ENCODE results near the gene ASGR1. TPM values are rescaled to one million over a fixed set of nuclear protein-coding genes. Genes with fewer than 3 reads are reported as not detected.

The ASGR1 gene
- polyA plus RNA-seq, 1 donor from 2014 or later, result 80.2 TPM

Small RNA genes lying within 50 kb of the gene (small RNA-seq; reads per million reads assigned to genes)
- gene AC120057.4, result 0 reads per million in 3 experiments
- gene MIR324, result 505 to 700 (median 562) reads per million in 3 experiments

Other genes with a start within 250 kb of the ASGR1 start
- gene ALOX12, start 183.3 kb downstream of the ASGR1 start, polyA plus RNA-seq, result not detected in 2 replicates
- gene RNASEK, start 166.7 kb downstream of the ASGR1 start, polyA plus RNA-seq, result 122 and 136 TPM in 2 replicates
- not detected in 2 replicates for gene BCL6B, start 156.3 kb downstream of the ASGR1 start, polyA plus RNA-seq
- gene SLC16A13, start 143.4 kb downstream of the ASGR1 start, polyA plus RNA-seq, result 0.90 TPM in 1 of 2 replicates, not detected in the other
- not detected in 2 replicates for gene SLC16A11, start 135.3 kb downstream of the ASGR1 start, polyA plus RNA-seq
- not detected in 2 replicates for gene CLEC10A, start 99.1 kb downstream of the ASGR1 start, polyA plus RNA-seq
- not detected in 2 replicates for gene ASGR2, start 64.5 kb downstream of the ASGR1 start, polyA plus RNA-seq
- 126 and 145 TPM in 2 replicates for gene DLG4, start 40.5 kb upstream of the ASGR1 start, polyA plus RNA-seq
- 397 and 483 TPM in 2 replicates for gene ACADVL, start 40.6 kb upstream of the ASGR1 start, polyA plus RNA-seq
- gene DVL2, start 55.1 kb upstream of the ASGR1 start, polyA plus RNA-seq, result 41.1 and 59.2 TPM in 2 replicates
- 55.7 and 60.3 TPM in 2 replicates for gene PHF23, start 60.1 kb upstream of the ASGR1 start, polyA plus RNA-seq
- gene GABARAP, start 63.1 kb upstream of the ASGR1 start, polyA plus RNA-seq, result 384 and 512 TPM in 2 replicates
- 37.3 and 39.4 TPM in 2 replicates for gene CTDNEP1, start 72.4 kb upstream of the ASGR1 start, polyA plus RNA-seq
- 82.7 and 99.5 TPM in 2 replicates for gene ELP5, start 72.8 kb upstream of the ASGR1 start, polyA plus RNA-seq
- gene CLDN7, start 83.1 kb upstream of the ASGR1 start, polyA plus RNA-seq, result 0.27 TPM in 1 of 2 replicates, not detected in the other
- not detected in 2 replicates for gene SLC2A4, start 102.3 kb upstream of the ASGR1 start, polyA plus RNA-seq
- 1.8 and 2.1 TPM in 2 replicates for gene YBX2, start 115.3 kb upstream of the ASGR1 start, polyA plus RNA-seq
- gene EIF5A, start 128.3 kb upstream of the ASGR1 start, polyA plus RNA-seq, result 164 and 178 TPM in 2 replicates
- 108 and 116 TPM in 2 replicates for gene GPS2, start 136.0 kb upstream of the ASGR1 start, polyA plus RNA-seq
- gene NEURL4, start 150.0 kb upstream of the ASGR1 start, polyA plus RNA-seq, result 58.4 and 61.0 TPM in 2 replicates
- 0.66 and 9.2 TPM in 2 replicates for gene ACAP1, start 157.2 kb upstream of the ASGR1 start, polyA plus RNA-seq
- 2.8 TPM in 2 replicates for gene KCTD11, start 172.8 kb upstream of the ASGR1 start, polyA plus RNA-seq
- not detected in 2 replicates for gene TMEM95, start 175.8 kb upstream of the ASGR1 start, polyA plus RNA-seq
- gene TNK1, start 201.7 kb upstream of the ASGR1 start, polyA plus RNA-seq, result 0.83 and 1.5 TPM in 2 replicates
- 15.9 and 25.2 TPM in 2 replicates for gene PLSCR3, start 215.2 kb upstream of the ASGR1 start, polyA plus RNA-seq
- 158 and 161 TPM in 2 replicates for gene TMEM256, start 224.7 kb upstream of the ASGR1 start, polyA plus RNA-seq
- 13.8 and 21.5 TPM in 2 replicates for gene NLGN2, start 228.5 kb upstream of the ASGR1 start, polyA plus RNA-seq
- not detected in 2 replicates for gene SPEM1, start 241.0 kb upstream of the ASGR1 start, polyA plus RNA-seq
- gene SPEM2, start 246.2 kb upstream of the ASGR1 start, polyA plus RNA-seq, result not detected in 2 replicates
- not detected in 2 replicates for gene SPEM3, start 249.5 kb upstream of the ASGR1 start, polyA plus RNA-seq